Duodenal mucosa (tissue), 2 donors: ENCODE data around the gene NCK1.
"Not testable (repeated sequence)": the region's sequence is repeated elsewhere in the genome, so short reads cannot be mapped to it uniquely, and the experiment has no call there.

Experiments used
- H3K27ac ChIP-seq: one replicate; pipeline ENCODE4 v1.7.0; 2013; ENCODE audit warnings: low read depth, low read length
- H3K27me3 ChIP-seq, 2 donors: one replicate each; pipeline ENCODE4 v1.7.0; 2013; ENCODE audit warnings: low read length in 2 of 2, control low read depth in 1 of 2; ENCODE audit not compliant: insufficient read depth in 2 of 2, control insufficient read depth in 1 of 2
- H3K36me3 ChIP-seq, 2 donors: one replicate each; pipeline ENCODE4 v1.7.0; 2013; ENCODE audit warnings: low read length in 2 of 2, control low read depth in 1 of 2; ENCODE audit not compliant: insufficient read depth in 2 of 2, control insufficient read depth in 1 of 2
- H3K4me1 ChIP-seq, 2 donors: one replicate each; pipeline ENCODE4 v1.7.0; 2013; ENCODE audit warnings: low read length in 2 of 2, control low read depth in 1 of 2; ENCODE audit not compliant: insufficient read depth in 2 of 2, control insufficient read depth in 1 of 2
- H3K4me3 ChIP-seq, 2 donors: one replicate each; pipeline ENCODE4 v1.7.0; 2013; ENCODE audit warnings: low read length in 2 of 2, low read depth in 1 of 2
- H3K9ac ChIP-seq, 2 donors: one replicate each; pipeline ENCODE4 v1.7.0; 2013; ENCODE audit warnings: low read length in 2 of 2, low read depth in 1 of 2
- H3K9me3 ChIP-seq, 2 donors: one replicate each; pipeline ENCODE4 v1.7.0; 2013; ENCODE audit warnings: low read length in 2 of 2, control low read depth in 1 of 2; ENCODE audit not compliant: control insufficient read depth in 1 of 2

NCK1 gene

DNA sequence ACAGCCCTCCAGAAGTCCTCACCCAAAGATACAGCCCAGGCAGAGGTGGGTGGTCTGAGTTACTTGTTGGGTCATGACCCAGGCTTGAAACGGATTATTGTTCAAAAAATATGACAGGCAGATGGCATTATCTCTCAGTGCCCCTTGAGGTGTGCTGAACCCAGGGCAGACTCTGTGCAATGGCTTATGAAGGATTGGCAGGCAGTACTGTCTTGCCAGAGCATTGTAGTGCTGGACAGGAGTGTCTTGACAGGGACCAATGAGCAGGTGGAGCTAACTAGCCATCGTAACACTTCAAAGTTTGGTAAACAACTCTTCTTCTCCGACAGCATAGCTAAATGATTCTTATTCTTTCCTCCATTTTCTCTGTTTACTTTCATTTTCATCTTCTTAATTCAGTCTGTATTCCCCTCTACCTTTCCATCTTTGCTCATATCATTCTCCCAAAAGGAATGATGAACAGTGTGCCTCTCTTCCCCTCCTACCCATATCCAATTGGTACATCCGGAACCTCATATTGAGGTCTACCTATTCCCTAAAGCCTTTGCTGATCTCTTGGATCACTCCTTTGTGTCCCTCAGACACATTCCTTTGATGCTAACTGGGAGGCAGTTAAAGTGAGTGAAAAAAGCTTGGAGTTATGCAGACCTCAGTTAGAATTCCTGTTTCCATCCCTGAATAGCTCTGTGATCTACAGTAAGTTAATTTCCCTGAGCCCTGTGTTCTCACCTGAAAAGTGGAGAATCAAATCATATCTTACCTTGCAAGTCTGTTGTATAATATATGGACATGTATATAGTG lies 93.2 kb downstream of the NCK1 start:
- no peak overlapping the region for H3K27ac ChIP-seq
- peak overlapping the region in 1 of 2 donors; percentile 2 for H3K4me3 ChIP-seq
- H3K4me1 ChIP-seq: peaks cover 14 to 18% of the 10 kb centered on the region in 2 donors
- no peaks in the 10 kb centered on the region for H3K9me3 ChIP-seq
- no peak overlapping the region for H3K9ac ChIP-seq
- H3K27me3 ChIP-seq: no peaks in the 10 kb centered on the region
- H3K36me3 ChIP-seq: no peaks in the 10 kb centered on the region

DNA sequence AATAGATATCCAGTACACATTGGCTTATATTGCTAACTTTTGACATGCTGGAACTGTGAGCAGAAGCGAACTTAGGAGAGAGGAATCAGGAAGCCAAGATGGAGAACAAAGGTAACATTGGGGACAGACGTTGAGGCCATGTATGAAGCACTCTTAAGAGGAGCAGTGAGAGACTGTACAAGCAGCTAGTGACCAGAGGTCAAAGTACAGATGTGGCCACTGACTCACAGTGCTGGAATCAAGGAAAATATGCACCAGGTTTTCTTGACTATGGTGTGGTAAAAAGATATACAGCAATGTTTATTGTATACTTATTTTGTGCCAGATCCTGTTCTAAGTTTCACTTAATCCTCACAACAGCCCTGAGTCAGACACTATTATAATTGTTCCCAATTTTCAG lies 93.8 kb downstream of the NCK1 start:
- H3K27me3 ChIP-seq: no peaks in the 10 kb centered on the region
- peaks cover 14 to 18% of the 10 kb centered on the region in 2 donors for H3K4me1 ChIP-seq
- H3K36me3 ChIP-seq: no peaks in the 10 kb centered on the region
- H3K27ac ChIP-seq: no peak overlapping the region
- no peak overlapping the region for H3K9ac ChIP-seq
- H3K9me3 ChIP-seq: no peaks in the 10 kb centered on the region
- H3K4me3 ChIP-seq: no peak overlapping the region

DNA sequence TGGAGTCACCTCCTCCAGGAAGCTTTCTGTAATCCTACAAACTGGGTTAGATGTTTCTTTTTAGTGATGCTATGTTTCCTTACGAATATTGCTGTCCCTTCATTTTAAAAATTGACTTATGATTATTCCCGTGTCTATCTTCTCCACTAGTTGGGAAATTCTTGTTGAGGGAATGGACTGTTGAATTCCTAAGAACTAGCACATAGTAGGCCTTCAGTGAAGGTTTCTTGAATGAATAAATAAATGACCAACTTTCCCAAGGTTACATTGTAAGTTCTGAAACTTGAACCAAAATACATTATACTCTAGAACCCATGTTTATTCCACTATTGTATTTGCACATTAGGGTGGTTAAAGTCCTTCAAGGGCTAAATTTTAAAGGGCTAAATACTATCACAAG lies 95.0 kb downstream of the NCK1 start:
- Histone ChIP-seq H3K36me3 (no peaks in the 10 kb centered on the region), H3K9me3 (no peaks in the 10 kb centered on the region), H3K27ac (no peak overlapping the region)

DNA sequence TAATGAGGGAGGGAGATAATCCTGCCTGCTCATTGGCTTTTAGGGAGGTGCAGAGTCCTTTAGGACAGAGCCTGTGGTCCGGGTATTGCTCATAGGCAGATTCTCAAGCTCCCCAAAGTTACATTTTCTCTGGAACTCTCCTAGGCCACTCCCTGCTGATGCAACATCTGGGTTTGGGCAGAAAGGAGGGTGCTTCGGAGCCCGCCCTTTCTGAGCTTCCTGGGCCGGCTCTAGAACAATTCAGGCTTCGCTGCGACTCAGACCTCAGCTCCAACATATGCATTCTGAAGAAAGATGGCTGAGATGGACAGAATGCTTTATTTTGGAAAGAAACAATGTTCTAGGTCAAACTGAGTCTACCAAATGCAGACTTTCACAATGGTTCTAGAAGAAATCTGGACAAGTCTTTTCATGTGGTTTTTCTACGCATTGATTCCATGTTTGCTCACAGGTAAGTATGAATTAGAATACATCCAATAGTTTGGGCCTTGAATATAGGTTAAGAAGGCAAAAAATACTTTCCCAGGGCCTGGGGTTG lies 95.8 kb downstream of the NCK1 start, which contains the start of gene IL20RB:
IL20RB (plus strand) TSS at position 233 of the 538 bp plus-strand sequence; CDS start at position 364, 131 bp downstream.
- Histone ChIP-seq H3K27me3 (no peaks in the 10 kb centered on the region), H3K4me1 (peaks cover 14 to 18% of the 10 kb centered on the region in 2 donors), H3K4me3 (no peak within 1 kb of the TSS), H3K36me3 (no peaks in the 10 kb centered on the region), H3K27ac (no peak within 1 kb of the TSS), H3K9ac (no peak within 1 kb of the TSS), H3K9me3 (no peaks in the 10 kb centered on the region)

More for the DNA sequence above, 95.0 kb downstream of the NCK1 start:
- Histone ChIP-seq H3K4me3 (no peak overlapping the region), H3K9ac (no peak overlapping the region), H3K27me3 (no peaks in the 10 kb centered on the region), H3K4me1 (peaks cover 14 to 18% of the 10 kb centered on the region in 2 donors)

DNA sequence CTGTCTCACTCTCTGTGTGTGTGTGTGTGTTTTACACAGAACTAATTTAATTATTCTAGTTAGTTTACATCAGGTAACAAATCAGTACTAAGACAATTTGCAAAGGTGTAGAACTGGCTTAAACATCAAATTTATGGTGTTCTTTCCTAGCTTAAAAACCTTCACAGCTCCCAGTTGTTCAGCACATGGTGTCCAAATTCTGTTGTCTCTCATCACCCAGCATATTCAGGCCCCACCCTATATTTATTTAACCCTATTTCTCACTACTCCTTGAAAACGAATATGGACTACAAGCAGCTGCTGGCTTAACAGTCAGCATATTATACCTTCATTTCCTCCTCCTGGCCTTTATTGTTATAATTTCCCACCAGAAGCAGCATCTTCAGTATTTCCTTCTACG lies 96.9 kb downstream of the NCK1 start:
- H3K9me3 ChIP-seq: no peaks in the 10 kb centered on the region
- no peaks in the 10 kb centered on the region for H3K27me3 ChIP-seq
- H3K9ac ChIP-seq: no peak overlapping the region
- H3K4me3 ChIP-seq: no peak overlapping the region
- peaks cover 14 to 18% of the 10 kb centered on the region in 2 donors for H3K4me1 ChIP-seq
- H3K36me3 ChIP-seq: no peaks in the 10 kb centered on the region
- H3K27ac ChIP-seq: no peak overlapping the region

DNA sequence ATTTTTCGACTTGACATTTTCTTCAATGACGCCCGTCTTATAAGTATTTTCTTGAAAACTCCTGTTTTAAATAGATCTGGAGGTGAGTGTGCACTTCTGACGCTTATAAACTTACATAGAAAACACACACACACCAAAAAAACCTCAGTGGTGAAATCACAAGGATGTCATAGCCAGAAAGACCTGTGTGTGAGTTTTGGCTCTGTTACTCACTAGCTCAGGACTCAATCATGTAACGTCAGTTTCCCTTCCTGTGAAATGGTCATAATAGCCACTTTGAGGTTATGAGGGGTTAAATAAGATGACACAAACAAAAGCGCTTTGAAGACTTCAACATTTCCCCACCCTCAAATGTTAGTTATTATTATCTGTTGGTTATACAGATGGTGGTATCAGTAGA lies 97.6 kb downstream of the NCK1 start:
- no peaks in the 10 kb centered on the region for H3K36me3 ChIP-seq
- H3K9ac ChIP-seq: no peak overlapping the region
- H3K27me3 ChIP-seq: no peaks in the 10 kb centered on the region
- no peak overlapping the region for H3K27ac ChIP-seq
- H3K4me3 ChIP-seq: no peak overlapping the region
- no peaks in the 10 kb centered on the region for H3K9me3 ChIP-seq
- H3K4me1 ChIP-seq: peaks cover 14 to 18% of the 10 kb centered on the region in 2 donors

DNA sequence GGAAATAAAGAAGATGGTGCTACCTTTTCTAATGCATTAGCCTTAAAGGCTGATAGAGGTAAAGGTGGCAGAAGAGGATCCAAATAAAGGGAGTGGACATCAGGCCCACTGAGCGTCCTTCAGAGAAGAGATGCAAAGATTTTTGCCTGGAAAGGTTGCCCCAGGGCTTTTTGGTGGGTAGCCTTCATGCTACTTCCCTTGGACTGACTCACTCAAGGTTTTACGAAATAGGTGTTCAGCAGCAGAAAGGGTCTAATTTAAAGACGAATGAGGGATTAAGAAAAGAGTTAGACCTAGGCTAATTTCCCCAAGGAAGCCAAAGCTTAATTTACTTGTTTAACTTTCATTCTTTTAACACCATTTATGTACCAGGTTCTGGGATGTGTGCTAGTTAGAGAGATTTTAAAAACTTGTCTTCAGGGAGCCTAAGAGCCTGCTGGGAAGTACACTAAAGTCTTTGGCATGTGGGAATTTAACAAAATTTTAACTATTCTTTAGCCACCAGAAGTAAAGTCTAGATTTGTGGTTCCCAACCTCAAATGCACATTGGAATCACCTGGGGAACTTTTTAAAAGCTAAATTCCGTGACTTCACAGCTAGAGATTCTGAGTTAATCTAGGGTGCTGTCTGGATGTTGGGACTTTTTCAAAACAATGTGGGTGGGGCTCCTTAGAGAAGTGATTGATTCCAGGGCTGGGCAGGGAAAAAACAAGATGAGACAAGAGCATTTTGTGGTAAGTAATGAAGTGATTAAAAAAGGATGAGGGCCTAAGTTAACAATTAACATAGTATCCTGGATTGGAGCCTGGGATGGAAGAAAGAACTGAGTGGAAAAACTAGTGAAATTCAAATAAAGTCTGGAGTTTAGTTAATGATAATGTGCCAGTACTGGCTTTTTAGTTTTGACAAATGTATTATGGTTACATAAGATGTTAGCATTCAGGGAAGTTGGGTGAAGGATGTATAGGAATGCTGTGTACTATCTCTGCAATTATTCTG lies 99.1 kb downstream of the NCK1 start:
- Histone ChIP-seq H3K4me3 (no peak overlapping the region), H3K27ac (no peak overlapping the region), H3K36me3 (no peaks in the 10 kb centered on the region), H3K9ac (no peak overlapping the region), H3K27me3 (no peaks in the 10 kb centered on the region), H3K9me3 (no peaks in the 10 kb centered on the region), H3K4me1 (peaks cover 4% of the 10 kb centered on the region in 2 donors)

DNA sequence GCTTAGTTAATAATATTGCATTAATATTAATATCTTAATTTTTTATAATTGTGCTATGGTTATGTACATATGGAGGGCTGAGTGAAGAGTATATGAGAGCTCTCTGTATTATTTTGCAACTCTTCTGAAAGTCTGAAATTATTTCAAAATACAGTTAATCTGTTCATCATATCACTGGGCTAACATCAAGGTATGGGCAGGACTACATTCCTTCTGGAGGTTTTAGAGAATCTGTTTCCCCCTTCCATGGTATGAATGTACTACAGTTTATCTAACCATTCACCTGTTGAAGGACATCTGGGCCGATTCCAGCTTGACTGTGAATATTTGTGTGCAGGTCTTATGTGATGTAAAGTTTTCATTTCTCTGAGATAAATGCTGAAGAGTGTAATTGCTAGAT lies 100.9 kb downstream of the NCK1 start:
- Histone ChIP-seq H3K9me3 (no peaks in the 10 kb centered on the region), H3K27ac (no peak overlapping the region), H3K9ac (no peak overlapping the region), H3K36me3 (no peaks in the 10 kb centered on the region), H3K4me3 (no peak overlapping the region), H3K4me1 (no peaks in the 10 kb centered on the region), H3K27me3 (no peaks in the 10 kb centered on the region)

DNA sequence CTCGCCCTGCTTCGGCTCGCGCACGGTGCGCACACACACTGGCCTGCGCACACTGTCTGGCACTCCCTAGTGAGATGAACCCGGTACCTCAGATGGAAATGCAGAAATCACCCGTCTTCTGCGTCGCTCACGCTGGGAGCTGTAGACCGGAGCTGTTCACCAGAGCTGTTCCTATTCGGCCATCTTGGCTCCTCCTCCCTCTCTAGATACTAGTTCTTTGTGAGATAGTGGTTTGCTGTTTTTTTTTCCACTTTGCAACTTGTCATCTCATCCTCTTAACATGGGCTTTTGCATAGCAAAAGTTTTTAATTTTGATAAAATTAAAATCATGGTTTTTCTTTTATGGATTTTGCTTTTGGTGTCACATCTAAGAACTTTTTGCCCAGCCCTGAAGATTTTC lies 107.5 kb downstream of the NCK1 start:
- not testable (repeated sequence) for H3K4me1 ChIP-seq, H3K4me3 ChIP-seq, H3K27ac ChIP-seq, H3K36me3 ChIP-seq, H3K9ac ChIP-seq, H3K9me3 ChIP-seq, H3K27me3 ChIP-seq

DNA sequence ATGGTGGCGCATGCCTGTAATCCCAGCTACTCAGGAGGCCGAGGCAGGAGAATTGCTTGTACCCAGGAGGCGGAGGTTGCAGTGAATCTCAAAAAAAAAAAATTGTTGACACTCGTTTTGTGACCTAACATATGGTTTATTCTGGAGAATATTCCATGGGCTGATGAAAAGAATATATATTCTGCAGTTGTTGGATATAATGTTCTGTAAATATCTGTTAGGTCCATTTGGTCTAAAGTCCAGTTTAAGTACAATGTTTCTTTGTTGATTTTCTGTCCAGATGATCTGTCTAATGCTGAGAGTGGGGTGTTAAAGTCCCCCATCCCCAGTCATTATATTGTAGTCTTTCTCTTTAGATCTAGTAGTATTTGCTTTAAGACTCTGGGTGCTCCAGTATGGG lies 111.3 kb downstream of the NCK1 start:
- Histone ChIP-seq H3K36me3 (no peaks in the 10 kb centered on the region), H3K9me3 (peaks cover 3 to 5% of the 10 kb centered on the region in 2 donors), H3K27ac (no peak overlapping the region), H3K9ac (no peak overlapping the region), H3K4me3 (no peak overlapping the region), H3K4me1 (no peaks in the 10 kb centered on the region), H3K27me3 (no peaks in the 10 kb centered on the region)
